ENCODE results near the gene GTF3C5. TPM values are rescaled to one million over a fixed set of nuclear protein-coding genes. Genes with fewer than 3 reads are reported as not detected.

GTF3C5 gene
- total RNA-seq, 2 experiments from 2014 or later = 49.0 to 52.4 TPM

- peaks cover 31% of the 10 kb centered on the region for H3K4me1 ChIP-seq (ENCODE audit: insufficient read depth, low read length)
- H3K9me3 Mint-ChIP-seq = no peaks in the 10 kb centered on the region
- peaks cover 2% of the 10 kb centered on the region for H3K36me3 ChIP-seq (ENCODE audit: insufficient read depth, low read length)
- H3K27me3 Mint-ChIP-seq = no peaks in the 10 kb centered on the region
- POLR2A ChIA-PET = interaction anchor here (0.7 to 2.1 kb wide), 27 partner anchors 8 to 1134 kb away, joined by 3 to 31 read pairs (median 5); partner anchors contain the start of genes CACFD1, DDX31, MED22 and MED27
- CTCF ChIA-PET = interaction anchor here (1.0 to 3.2 kb wide), 4 partner anchors 8 to 341 kb away, joined by 3 to 34 read pairs (median 3); no protein-coding TSS in a partner anchor
- DNase-seq = peak in 1 of 14 experiments; percentile 6
- intact Hi-C loops (cut with DNase I, micrococcal nuclease) = loop anchor here (1.0 to 5.0 kb wide), 7 partner anchors 8 to 447 kb away; partner anchors contain the start of genes AK8 (in 1 of the 2), MED22 (in 1 of the 2), RPL7A (in 1 of the 2) and SLC2A6 (in 1 of the 2)
- no peaks in the 10 kb centered on the region for H3K9me3 ChIP-seq (ENCODE audit: control insufficient read depth in 1 of 2, insufficient read depth in 1 of 2, low read length in 2 of 2)
- peaks cover 46% of the 10 kb centered on the region for H3K4me1 Mint-ChIP-seq (ENCODE audit: low read depth)
- peak; percentile 5 for ATAC-seq (ENCODE audit: poor library complexity)
- peak overlapping the region; percentile 83 to 93 for H3K27ac ChIP-seq (ENCODE audit: low read depth in 1 of 2, low read length in 2 of 2)
- peaks cover 11% of the 10 kb centered on the region for H3K36me3 Mint-ChIP-seq (ENCODE audit: low read depth)
- peak overlapping the region; percentile 89 for H3K27ac Mint-ChIP-seq
- H3K4me3 ChIP-seq (ENCODE audit: low read length) = peak overlapping the region; percentile 93
- no peak for TF ChIP-seq CTCF (IDR thresholded peaks at IDR 0.05)
- peak overlapping the region; percentile 99 for H3K4me3 Mint-ChIP-seq
- no peaks in the 10 kb centered on the region for H3K27me3 ChIP-seq (ENCODE audit: control insufficient read depth in 1 of 2, insufficient read depth in 2 of 2, low read length in 2 of 2)
These were observed 842 bp upstream of the GTF3C5 start for GRCh38 chr9:133029994-133030316.

GRCh38 chr9:133031130-133031422, 279 bp downstream of the GTF3C5 start:
- Mint-ChIP-seq H3K27me3 (no peaks in the 10 kb centered on the region), H3K27ac (peak overlapping the region; percentile 89), H3K4me1 (ENCODE audit: low read depth) (peaks cover 51% of the 10 kb centered on the region), H3K36me3 (ENCODE audit: low read depth) (peaks cover 11% of the 10 kb centered on the region), H3K9me3 (no peaks in the 10 kb centered on the region), H3K4me3 (peak overlapping the region; percentile 99)
- DNase-seq (no peak), ATAC-seq (ENCODE audit: poor library complexity) (no peak)
- CTCF ChIA-PET = interaction anchor here (0.5 to 3.2 kb wide), 5 partner anchors 9 to 272 kb away, joined by 3 to 34 read pairs (median 4); no protein-coding TSS in a partner anchor
- no peaks in the 10 kb centered on the region for H3K9me3 ChIP-seq (ENCODE audit: control insufficient read depth in 1 of 2, insufficient read depth in 1 of 2, low read length in 2 of 2)
- intact Hi-C loops (cut with DNase I, micrococcal nuclease) = loop anchor here in 1 of 2 experiments (2.0 to 5.0 kb wide), 4 partner anchors 154 to 386 kb away; partner anchors contain the start of genes AK8, MED22, RPL7A and SPACA9
- peak overlapping the region; percentile 93 for H3K4me3 ChIP-seq (ENCODE audit: low read length)
- POLR2A ChIA-PET = interaction anchor here (0.6 to 2.1 kb wide), 18 partner anchors 9 to 951 kb away, joined by 3 to 31 read pairs (median 6); partner anchors contain the start of genes CACFD1, MED22, MED27 and RPL7A
- TF ChIP-seq CTCF (IDR thresholded peaks at IDR 0.05) = no peak
- H3K27ac ChIP-seq (ENCODE audit: low read depth in 1 of 2, low read length in 2 of 2) = peak overlapping the region; percentile 67 to 83
- peaks cover 2% of the 10 kb centered on the region for H3K36me3 ChIP-seq (ENCODE audit: insufficient read depth, low read length)
- H3K4me1 ChIP-seq (ENCODE audit: insufficient read depth, low read length) = peaks cover 31% of the 10 kb centered on the region
- H3K27me3 ChIP-seq (ENCODE audit: control insufficient read depth in 1 of 2, insufficient read depth in 2 of 2, low read length in 2 of 2) = no peaks in the 10 kb centered on the region

GRCh38 chr9:133031496-133031911, 707 bp downstream of the GTF3C5 start:
- H3K36me3 Mint-ChIP-seq (ENCODE audit: low read depth) = peaks cover 11% of the 10 kb centered on the region
- POLR2A ChIA-PET = interaction anchor here (0.6 to 2.1 kb wide), 18 partner anchors 9 to 952 kb away, joined by 3 to 31 read pairs (median 5); partner anchors contain the start of genes CACFD1, MED22, MED27 and RPL7A

More at GRCh38 chr9:133031496-133031911, 707 bp downstream of the GTF3C5 start:
- H3K9me3 Mint-ChIP-seq = no peaks in the 10 kb centered on the region
- ATAC-seq (ENCODE audit: poor library complexity) (no peak), DNase-seq (no peak)
- Histone ChIP-seq H3K4me1 (ENCODE audit: insufficient read depth, low read length) (peaks cover 31% of the 10 kb centered on the region), H3K9me3 (ENCODE audit: control insufficient read depth in 1 of 2, insufficient read depth in 1 of 2, low read length in 2 of 2) (no peaks in the 10 kb centered on the region), H3K4me3 (ENCODE audit: low read length) (peak overlapping the region; percentile 93), H3K27me3 (ENCODE audit: control insufficient read depth in 1 of 2, insufficient read depth in 2 of 2, low read length in 2 of 2) (no peaks in the 10 kb centered on the region), H3K27ac (ENCODE audit: low read depth in 1 of 2, low read length in 2 of 2) (peak overlapping the region in 1 of 2 donors; percentile 83), H3K36me3 (ENCODE audit: insufficient read depth, low read length) (peaks cover 5% of the 10 kb centered on the region)
- H3K27me3 Mint-ChIP-seq = no peaks in the 10 kb centered on the region
- no peak for TF ChIP-seq CTCF (IDR thresholded peaks at IDR 0.05)
- intact Hi-C loops (cut with DNase I, micrococcal nuclease) = loop anchor here in 1 of 2 experiments (2.0 to 5.0 kb wide), 4 partner anchors 154 to 385 kb away; partner anchors contain the start of genes AK8, MED22, RPL7A and SPACA9
- peak overlapping the region; percentile 99 for H3K4me3 Mint-ChIP-seq
- H3K27ac Mint-ChIP-seq = peak overlapping the region; percentile 89
- peaks cover 55% of the 10 kb centered on the region for H3K4me1 Mint-ChIP-seq (ENCODE audit: low read depth)
- CTCF ChIA-PET = interaction anchor here (1.2 to 3.2 kb wide), 4 partner anchors 9 to 155 kb away, joined by 3 to 34 read pairs (median 4); no protein-coding TSS in a partner anchor
